ENCODE results near the gene ANKRD40CL. TPM values are rescaled to one million over a fixed set of nuclear protein-coding genes. Genes with fewer than 3 reads are reported as not detected.
A peak's percentile ranks its signal among the peaks of the same experiment; 100 is the strongest.
"Not testable (repeated sequence)": the region's sequence is repeated elsewhere in the genome, so short reads cannot be mapped to it uniquely, and the experiment has no call there.

The ANKRD40CL gene
- total and polyA plus RNA-seq, 4 donors: 0.26 to 23.0 TPM; not detected in 2

GRCh38 chr17:50731575-50732460, 35.5 kb downstream of the ANKRD40CL start:
- intact Hi-C loops (cut with DNase I): no loop called here
- Histone ChIP-seq H3K4me3 (ENCODE audit: low read length in 2 of 2) (no peak overlapping the region), H3K27me3 (ENCODE audit: control insufficient read depth in 1 of 2, insufficient read depth in 2 of 2, low read length in 1 of 2) (no peaks in the 10 kb centered on the region), H3K27ac (ENCODE audit: low read depth in 1 of 2, low read length in 2 of 2) (no peak overlapping the region), H3K36me3 (ENCODE audit: control insufficient read depth in 1 of 2, insufficient read depth in 2 of 2, low read length in 1 of 2) (no peaks in the 10 kb centered on the region), H3K4me1 (ENCODE audit: control insufficient read depth in 1 of 2, insufficient read depth in 2 of 2, low read length in 2 of 2) (peaks cover 6 to 9% of the 10 kb centered on the region in 2 donors), H3K9me3 (ENCODE audit: control insufficient read depth, low read length) (no peaks in the 10 kb centered on the region)
- DNase-seq (no peak), ATAC-seq (ENCODE audit: low FRiP score) (peak; percentile 15)
- 62 to 64% methylated on average over 7 of the region's 7 CpGs for WGBS, 2 donors

- no peaks in the 10 kb centered on the region for H3K36me3 ChIP-seq (ENCODE audit: control insufficient read depth in 1 of 2, insufficient read depth in 2 of 2, low read length in 1 of 2)
- DNase-seq (no peak), ATAC-seq (ENCODE audit: low FRiP score) (no peak)
- intact Hi-C loops (cut with DNase I): no loop called here
- no peaks in the 10 kb centered on the region for H3K9me3 ChIP-seq (ENCODE audit: control insufficient read depth, low read length)
- H3K27me3 ChIP-seq (ENCODE audit: control insufficient read depth in 1 of 2, insufficient read depth in 2 of 2, low read length in 1 of 2): no peaks in the 10 kb centered on the region
- H3K4me3 ChIP-seq (ENCODE audit: low read length in 2 of 2): no peak overlapping the region
- WGBS, 2 donors: 53 to 55% methylated on average over 5 of the region's 5 CpGs
- no peak overlapping the region for H3K27ac ChIP-seq (ENCODE audit: low read depth in 1 of 2, low read length in 2 of 2)
- peaks cover 4 to 9% of the 10 kb centered on the region in 2 donors for H3K4me1 ChIP-seq (ENCODE audit: control insufficient read depth in 1 of 2, insufficient read depth in 2 of 2, low read length in 2 of 2)
These were observed 38.2 kb downstream of the ANKRD40CL start for GRCh38 chr17:50728881-50729765.

GRCh38 chr17:50728112-50728429, 39.2 kb downstream of the ANKRD40CL start:
- H3K36me3 ChIP-seq (ENCODE audit: control insufficient read depth in 1 of 2, insufficient read depth in 2 of 2, low read length in 1 of 2): no peaks in the 10 kb centered on the region
- no peak overlapping the region for H3K4me3 ChIP-seq (ENCODE audit: low read length in 2 of 2)
- ATAC-seq (ENCODE audit: low FRiP score) (no peak), DNase-seq (no peak)
- WGBS, 2 donors: 81 to 88% methylated on average over 2 of the region's 2 CpGs
- intact Hi-C loops (cut with DNase I): no loop called here
- peaks cover 4 to 9% of the 10 kb centered on the region in 2 donors for H3K4me1 ChIP-seq (ENCODE audit: control insufficient read depth in 1 of 2, insufficient read depth in 2 of 2, low read length in 2 of 2)
- H3K9me3 ChIP-seq (ENCODE audit: control insufficient read depth, low read length): no peaks in the 10 kb centered on the region
- no peaks in the 10 kb centered on the region for H3K27me3 ChIP-seq (ENCODE audit: control insufficient read depth in 1 of 2, insufficient read depth in 2 of 2, low read length in 1 of 2)
- no peak overlapping the region for H3K27ac ChIP-seq (ENCODE audit: low read depth in 1 of 2, low read length in 2 of 2)

- Histone ChIP-seq H3K4me3 (ENCODE audit: low read length in 2 of 2) (no peak overlapping the region), H3K27me3 (ENCODE audit: control insufficient read depth in 1 of 2, insufficient read depth in 2 of 2, low read length in 1 of 2) (no peaks in the 10 kb centered on the region), H3K4me1 (ENCODE audit: control insufficient read depth in 1 of 2, insufficient read depth in 2 of 2, low read length in 2 of 2) (peaks cover 3 to 5% of the 10 kb centered on the region in 2 donors), H3K27ac (ENCODE audit: low read depth in 1 of 2, low read length in 2 of 2) (no peak overlapping the region), H3K36me3 (ENCODE audit: control insufficient read depth in 1 of 2, insufficient read depth in 2 of 2, low read length in 1 of 2) (no peaks in the 10 kb centered on the region), H3K9me3 (ENCODE audit: control insufficient read depth, low read length) (no peaks in the 10 kb centered on the region)
- WGBS, 2 donors: 78 to 80% methylated on average over 12 of the region's 12 CpGs
- ATAC-seq (ENCODE audit: low FRiP score) (no peak), DNase-seq (no peak)
- intact Hi-C loops (cut with DNase I): no loop called here
These were observed 41.3 kb downstream of the ANKRD40CL start for GRCh38 chr17:50725769-50726655.

GRCh38 chr17:50724622-50725021, 42.7 kb downstream of the ANKRD40CL start:
- H3K27ac ChIP-seq (ENCODE audit: low read depth in 1 of 2, low read length in 2 of 2); DNase-seq; H3K27me3 ChIP-seq (ENCODE audit: control insufficient read depth in 1 of 2, insufficient read depth in 2 of 2, low read length in 1 of 2); H3K4me1 ChIP-seq (ENCODE audit: control insufficient read depth in 1 of 2, insufficient read depth in 2 of 2, low read length in 2 of 2); ATAC-seq (ENCODE audit: low FRiP score); H3K4me3 ChIP-seq (ENCODE audit: low read length in 2 of 2); intact Hi-C loops (cut with DNase I); H3K9me3 ChIP-seq (ENCODE audit: control insufficient read depth, low read length); H3K36me3 ChIP-seq (ENCODE audit: control insufficient read depth in 1 of 2, insufficient read depth in 2 of 2, low read length in 1 of 2): not testable (repeated sequence)
- 81 to 86% methylated on average over 6 of the region's 6 CpGs for WGBS, 2 donors

- Histone ChIP-seq H3K4me3 (ENCODE audit: low read length in 2 of 2) (no peak overlapping the region), H3K4me1 (ENCODE audit: control insufficient read depth in 1 of 2, insufficient read depth in 2 of 2, low read length in 2 of 2) (peaks cover 0 to 5% of the 10 kb centered on the region in 2 donors), H3K27ac (ENCODE audit: low read depth in 1 of 2, low read length in 2 of 2) (no peak overlapping the region), H3K9me3 (ENCODE audit: control insufficient read depth, low read length) (no peaks in the 10 kb centered on the region), H3K36me3 (ENCODE audit: control insufficient read depth in 1 of 2, insufficient read depth in 2 of 2, low read length in 1 of 2) (no peaks in the 10 kb centered on the region), H3K27me3 (ENCODE audit: control insufficient read depth in 1 of 2, insufficient read depth in 2 of 2, low read length in 1 of 2) (no peaks in the 10 kb centered on the region)
- intact Hi-C loops (cut with DNase I): no loop called here
- ATAC-seq (ENCODE audit: low FRiP score): no peak
- DNase-seq: no peak
- WGBS, 2 donors: 32% methylated on average over 3 of the region's 3 CpGs
These were observed 44.6 kb downstream of the ANKRD40CL start for GRCh38 chr17:50722746-50723145.

- H3K4me1 ChIP-seq (ENCODE audit: control insufficient read depth in 1 of 2, insufficient read depth in 2 of 2, low read length in 2 of 2): peaks cover 0 to 2% of the 10 kb centered on the region in 2 donors
These were observed 45.9 kb downstream of the ANKRD40CL start for GRCh38 chr17:50721194-50722010.

More at GRCh38 chr17:50721194-50722010, 45.9 kb downstream of the ANKRD40CL start:
- DNase-seq (no peak), ATAC-seq (ENCODE audit: low FRiP score) (no peak)
- no peaks in the 10 kb centered on the region for H3K9me3 ChIP-seq (ENCODE audit: control insufficient read depth, low read length)
- intact Hi-C loops (cut with DNase I): no loop called here
- H3K27ac ChIP-seq (ENCODE audit: low read depth in 1 of 2, low read length in 2 of 2): no peak overlapping the region
- WGBS, 2 donors: 6 to 11% methylated on average over 7 of the region's 7 CpGs
- peak overlapping the region; percentile 49 to 99 for H3K4me3 ChIP-seq (ENCODE audit: low read length in 2 of 2)
- H3K36me3 ChIP-seq (ENCODE audit: control insufficient read depth in 1 of 2, insufficient read depth in 2 of 2, low read length in 1 of 2): no peaks in the 10 kb centered on the region
- no peaks in the 10 kb centered on the region for H3K27me3 ChIP-seq (ENCODE audit: control insufficient read depth in 1 of 2, insufficient read depth in 2 of 2, low read length in 1 of 2)

Measured in aorta (tissue), 5 donors.